Activated CD4-positive, alpha-beta T cell treated with anti-CD3 and anti-CD28 coated beads, Interleukin-2, amount 50 U/mL, for 1 hour (primary cell): ENCODE measurements around the gene NHLH1.
"Not testable (repeated sequence)": the region's sequence is repeated elsewhere in the genome, so short reads cannot be mapped to it uniquely, and the experiment has no call there.

Source experiments
- DNase-seq: peaks from one replicate; pipeline ENCODE4 v3.0.0-alpha.2; 2020

NHLH1 gene

DNA sequence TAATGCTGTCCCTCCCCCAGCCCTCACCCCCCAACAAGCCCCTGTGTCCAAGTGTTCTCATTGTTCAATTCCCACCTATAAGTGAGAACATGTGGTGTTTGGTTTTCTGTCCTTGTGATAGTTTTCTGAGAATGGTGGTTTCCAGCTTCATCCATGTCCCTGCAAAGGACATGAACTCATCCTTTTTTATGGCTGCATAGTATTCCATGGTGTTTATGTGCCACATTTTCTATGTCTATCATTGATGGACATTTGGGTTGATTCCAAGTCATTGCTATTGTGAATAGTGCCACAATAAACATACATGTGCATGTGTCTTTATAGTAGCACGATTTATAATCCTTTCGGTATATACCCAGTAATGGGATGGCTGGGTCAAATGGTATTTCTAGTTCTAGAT, 17.9 kb downstream of the NHLH1 start:
- not testable (repeated sequence) for DNase-seq

DNA sequence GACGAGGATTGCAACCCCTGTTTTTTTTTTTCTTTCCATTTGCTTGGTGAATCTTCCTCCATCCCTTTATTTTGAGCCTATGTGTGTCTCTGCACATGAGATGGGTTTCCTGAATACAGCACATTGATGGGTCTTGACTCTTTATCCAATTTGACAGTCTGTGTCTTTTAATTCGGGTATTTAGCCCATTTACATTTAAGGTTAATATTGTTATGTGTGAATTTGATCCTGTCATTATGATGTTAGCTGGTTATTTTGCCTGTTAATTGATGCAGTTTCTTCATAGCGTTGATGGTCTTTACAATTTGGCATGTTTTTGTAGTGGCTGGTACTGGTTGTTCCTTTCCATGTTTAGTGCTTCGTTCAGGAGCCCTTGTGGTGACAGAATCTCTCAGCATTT, 21.5 kb downstream of the NHLH1 start:
- DNase-seq, result not testable (repeated sequence)

DNA sequence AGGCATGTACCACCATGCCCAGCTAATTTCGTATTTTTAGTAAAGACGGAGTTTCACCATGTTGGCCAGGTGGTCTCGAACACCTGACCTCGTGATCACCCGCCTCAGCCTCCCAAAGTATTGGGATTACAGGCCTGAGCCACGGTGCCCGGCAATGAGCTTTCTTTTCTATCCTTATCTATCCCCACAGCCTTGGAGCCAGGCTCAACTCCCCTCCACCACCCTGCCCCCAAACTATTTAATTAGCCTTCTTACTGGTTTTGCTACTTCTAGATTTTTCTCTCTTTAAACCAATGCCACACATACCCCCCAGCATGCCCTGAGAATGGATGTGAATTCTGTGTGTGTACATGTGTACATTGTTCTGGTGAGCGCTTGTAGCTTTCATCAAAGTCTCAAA, 27.8 kb downstream of the NHLH1 start:
- DNase-seq, result no peak

DNA sequence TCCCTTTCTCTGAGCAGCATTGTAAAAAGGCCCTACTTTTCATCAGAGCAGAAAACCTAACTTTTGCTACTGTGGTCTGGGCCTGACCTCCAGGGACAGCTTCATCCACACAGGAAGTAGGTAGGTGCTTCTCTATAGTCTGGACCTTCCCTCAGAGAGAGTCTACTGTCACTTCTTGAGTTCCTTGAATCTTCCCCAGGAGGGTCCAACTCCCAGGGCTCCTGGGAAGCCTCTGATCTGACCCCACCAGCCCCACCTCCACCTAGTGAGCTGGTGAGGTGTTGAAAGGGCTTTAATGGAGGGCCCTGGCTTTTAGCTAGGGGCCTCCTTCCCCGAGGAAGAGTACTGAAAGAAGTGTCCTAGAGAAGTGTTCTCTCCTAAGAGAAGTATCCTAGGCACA, 30.8 kb downstream of the NHLH1 start:
- no peak for DNase-seq

DNA sequence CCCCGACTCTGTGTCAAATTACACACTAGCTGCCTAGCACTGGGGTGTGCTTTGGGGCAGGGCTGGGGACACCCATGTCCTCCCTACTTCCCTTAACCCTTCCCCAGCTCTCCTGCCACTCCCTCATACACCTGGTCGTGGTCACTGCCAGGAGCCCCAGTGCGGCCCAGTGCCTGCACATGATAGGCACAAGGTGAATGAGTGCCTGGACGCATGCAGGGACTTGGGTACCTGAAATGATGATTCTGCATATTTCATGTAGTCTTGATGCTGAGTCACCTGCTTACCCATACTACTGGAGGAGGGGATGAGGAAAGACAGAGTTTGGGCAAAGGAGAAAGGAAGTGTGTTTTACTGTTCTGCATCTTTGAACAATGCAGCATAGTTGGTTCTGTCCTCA, 32.0 kb downstream of the NHLH1 start:
- DNase-seq, result no peak

DNA sequence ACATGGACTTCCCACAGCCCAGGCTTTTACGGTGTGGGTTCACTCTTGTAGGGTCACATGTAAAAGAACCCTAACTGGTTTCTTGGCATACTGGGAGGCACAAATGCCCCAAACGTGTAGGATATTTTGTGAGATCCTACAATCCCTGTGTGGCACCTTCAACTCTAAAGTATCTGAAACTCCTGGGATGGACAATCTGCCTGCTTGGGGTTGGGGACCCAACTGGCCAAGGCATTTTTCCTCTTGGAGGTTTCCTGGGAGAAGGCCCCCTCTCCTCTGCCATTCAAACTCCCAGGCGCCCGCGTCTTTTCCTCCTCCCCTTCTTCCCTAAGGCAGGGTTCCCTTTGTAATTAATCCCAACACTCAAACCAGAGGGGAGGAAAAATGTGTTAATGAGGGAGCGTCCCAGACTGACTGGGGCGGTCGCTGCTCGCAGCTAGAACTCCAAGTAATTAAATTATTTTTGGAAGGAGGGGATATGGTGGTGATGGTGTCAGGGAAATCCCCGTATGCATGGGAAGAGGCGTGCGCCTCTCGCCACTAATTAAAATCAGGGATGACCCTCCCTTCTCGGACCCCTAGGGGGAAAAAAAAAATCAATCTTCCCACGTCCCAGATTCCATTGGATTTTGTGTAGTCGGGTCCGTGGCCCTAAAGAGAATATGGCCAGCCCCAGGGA, 32.8 kb downstream of the NHLH1 start:
- no peak for DNase-seq

DNA sequence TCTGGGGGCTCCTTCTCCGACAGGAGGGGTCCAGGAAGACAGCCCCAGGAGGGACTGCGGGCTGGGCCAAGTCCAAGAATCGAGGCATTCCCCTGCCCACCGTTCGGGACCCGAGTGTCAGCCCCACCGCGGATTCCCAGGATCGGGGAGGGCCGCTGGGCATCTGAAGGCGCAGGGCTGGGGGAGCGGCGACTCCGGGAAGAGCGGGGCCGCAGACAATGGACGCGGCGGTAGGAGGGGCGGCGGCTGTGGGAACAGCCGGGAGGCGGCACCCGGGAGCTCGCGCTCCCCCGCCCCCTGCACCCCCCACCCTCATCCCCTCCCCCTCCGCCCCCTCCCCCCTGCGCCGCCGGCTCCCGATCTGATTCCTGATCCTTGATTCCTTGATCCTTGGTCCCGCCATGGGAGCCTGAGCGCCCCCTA, 33.4 kb downstream of the NHLH1 start, which contains the start of gene VANGL2:
Gene VANGL2 (plus strand): TSS at position 342 of the 423 bp plus-strand sequence. CDS start 15,274 bp downstream, outside the sequence.
- DNase-seq, result peak; percentile 34

DNA sequence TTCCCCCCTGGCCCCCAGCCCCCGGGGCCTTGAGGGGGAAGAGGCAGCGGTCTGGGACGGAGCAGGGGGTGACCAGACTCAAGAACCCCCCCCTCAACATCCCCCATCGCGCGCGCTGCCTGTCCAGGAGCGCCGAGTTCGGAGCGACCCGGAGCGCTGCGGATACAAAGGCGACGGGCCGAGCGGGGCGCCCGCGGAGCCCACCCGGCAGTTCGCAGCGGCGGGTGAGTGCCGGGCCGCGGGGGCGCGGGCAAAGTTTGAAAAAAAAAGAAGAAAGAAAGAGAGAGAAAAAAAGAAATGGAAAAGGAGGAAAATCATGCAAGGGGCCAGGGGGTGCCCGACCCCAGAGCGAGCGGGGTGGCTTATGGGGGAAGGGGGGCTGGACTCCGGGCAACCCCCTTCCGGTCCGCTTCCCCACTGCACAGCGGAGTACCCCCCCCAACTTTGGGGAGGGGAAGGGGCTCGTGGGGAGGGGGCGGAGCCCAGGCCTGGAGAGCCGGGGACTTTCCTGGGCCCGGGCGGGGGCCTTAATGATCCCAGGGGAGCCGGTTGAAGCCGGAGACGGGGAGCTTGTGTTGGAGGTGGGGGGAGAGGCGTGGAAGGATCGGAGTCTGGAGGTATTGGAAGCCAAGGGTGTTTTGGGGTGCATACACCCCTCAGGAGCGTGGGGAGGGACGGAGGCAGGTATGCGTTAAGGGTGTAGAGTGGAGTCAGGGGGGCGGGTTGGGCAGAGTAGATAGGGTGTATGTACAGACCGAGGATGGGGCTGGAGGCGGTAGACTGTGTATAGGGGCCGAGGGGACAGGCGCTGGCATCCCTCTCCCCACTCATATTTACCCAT, 34.0 kb downstream of the NHLH1 start:
- DNase-seq, result no peak

DNA sequence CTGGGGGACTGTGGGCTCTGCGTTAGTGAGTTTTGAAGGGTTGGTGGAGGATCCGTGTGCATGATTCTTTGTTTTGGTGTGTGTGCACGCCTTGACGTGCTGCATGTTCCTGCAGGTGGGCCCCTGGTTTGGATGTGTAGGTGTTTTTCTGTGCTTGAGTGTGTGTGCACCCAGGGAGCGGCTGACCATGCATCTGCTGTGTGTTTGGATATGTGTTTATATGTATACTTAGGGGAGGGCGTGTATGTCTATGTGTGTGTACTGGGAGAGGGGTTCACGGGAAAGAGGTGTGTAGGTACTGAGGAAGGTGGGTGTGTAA, 34.6 kb downstream of the NHLH1 start:
- DNase-seq, result no peak

DNA sequence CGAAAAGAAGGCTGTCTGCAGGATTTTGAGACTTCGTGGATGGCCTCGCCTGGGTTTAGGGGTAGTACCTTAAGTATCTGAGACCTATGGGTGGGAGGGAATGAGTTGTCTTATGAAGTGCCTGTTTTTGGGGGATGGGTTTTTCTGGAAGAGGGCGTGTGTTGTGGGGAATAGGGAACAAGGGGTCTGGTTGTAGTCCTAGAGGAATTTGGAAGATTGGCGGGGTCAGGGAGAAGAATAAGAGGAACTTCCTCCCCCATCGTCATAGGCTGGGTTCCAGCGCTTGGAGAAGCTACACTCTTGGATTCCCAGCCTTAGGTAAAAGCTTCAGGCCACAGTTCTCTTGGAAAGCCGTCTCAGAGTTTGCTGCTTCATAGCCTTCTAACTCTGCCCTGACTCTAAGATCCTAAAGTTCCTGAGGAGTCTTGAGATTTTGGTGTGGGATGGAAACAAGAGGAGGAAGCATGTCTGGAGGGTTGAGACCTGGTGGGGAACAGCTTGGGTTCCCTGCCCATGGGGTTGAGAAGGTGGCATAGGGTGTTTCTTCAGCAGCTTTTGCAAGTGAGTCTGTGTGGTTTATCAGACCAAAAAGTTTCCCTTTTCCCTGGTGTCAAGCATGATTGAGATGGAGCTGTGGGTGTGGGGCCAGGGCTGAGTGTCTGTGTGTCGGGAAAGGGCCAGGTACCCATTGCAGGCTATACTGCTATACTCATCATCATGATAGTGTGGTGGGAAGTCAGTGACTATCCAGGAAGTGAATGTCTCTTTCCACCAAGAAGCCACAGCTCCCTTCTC, 35.3 kb downstream of the NHLH1 start:
- DNase-seq, result no peak

DNA sequence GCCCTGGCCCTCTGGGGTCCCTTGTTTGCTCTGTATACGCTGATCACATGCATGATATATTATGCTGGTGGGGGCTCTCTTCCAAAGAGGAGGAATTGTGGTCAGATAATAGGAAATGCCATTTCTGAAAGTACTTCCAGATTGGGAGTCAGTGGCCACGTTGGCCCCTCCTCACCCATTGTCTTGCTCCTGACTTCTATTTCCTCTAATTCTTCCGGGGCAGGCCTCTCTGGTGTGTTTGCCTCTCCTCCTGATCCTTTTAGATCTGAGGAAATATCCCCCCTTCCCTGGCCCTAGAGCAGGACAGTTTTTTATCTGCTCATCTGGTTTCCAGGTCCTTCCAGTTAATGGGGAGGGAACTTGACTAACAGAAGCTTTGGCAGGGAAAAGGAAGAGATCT, 36.4 kb downstream of the NHLH1 start:
- no peak for DNase-seq

DNA sequence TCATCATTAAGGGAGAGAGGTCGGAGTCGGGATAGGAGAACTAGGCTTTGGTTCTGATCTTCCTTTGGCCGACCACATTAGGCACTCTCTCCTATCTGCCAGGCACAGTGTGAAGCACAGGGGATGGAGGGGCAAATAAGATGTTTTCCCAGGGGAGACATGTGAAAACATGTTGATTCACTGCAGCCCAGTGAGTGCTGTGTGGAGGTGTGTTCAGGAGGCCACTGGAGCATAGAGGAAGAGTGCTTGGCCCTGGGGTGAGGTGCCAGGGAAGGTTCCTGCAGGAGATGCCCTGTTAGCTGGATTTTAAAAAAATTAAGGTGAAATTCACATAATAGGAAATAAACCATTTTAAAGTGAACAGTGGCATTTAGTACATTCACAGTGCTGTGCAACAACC, 37.2 kb downstream of the NHLH1 start:
- no peak for DNase-seq

DNA sequence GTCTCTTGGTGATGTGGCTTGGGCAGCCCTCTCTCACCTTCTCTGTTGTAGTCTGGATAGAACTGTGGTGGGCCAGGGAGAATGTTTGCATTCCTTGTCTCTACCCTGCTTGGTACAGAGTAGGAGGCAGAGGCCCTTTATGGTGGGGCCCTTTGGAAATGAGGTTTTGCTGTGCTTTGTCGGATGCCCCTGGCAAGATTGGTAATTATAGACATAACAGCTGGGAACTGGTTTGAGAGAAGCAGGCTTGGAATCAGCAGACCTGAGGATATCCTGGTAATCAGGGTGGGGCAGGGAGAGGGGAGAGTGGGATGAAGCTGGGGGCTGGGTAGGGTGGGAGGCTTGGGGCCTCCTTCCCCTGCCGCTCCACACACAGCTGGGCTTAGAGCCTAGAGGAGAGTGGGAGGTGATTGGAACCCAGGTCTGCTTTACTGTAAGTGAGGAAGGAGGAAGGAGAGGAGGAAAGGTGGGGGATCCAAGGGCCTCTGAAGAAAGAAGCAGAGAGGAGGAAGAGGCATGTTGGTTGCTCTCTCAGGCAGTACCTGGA, 38.5 kb downstream of the NHLH1 start:
- no peak for DNase-seq

DNA sequence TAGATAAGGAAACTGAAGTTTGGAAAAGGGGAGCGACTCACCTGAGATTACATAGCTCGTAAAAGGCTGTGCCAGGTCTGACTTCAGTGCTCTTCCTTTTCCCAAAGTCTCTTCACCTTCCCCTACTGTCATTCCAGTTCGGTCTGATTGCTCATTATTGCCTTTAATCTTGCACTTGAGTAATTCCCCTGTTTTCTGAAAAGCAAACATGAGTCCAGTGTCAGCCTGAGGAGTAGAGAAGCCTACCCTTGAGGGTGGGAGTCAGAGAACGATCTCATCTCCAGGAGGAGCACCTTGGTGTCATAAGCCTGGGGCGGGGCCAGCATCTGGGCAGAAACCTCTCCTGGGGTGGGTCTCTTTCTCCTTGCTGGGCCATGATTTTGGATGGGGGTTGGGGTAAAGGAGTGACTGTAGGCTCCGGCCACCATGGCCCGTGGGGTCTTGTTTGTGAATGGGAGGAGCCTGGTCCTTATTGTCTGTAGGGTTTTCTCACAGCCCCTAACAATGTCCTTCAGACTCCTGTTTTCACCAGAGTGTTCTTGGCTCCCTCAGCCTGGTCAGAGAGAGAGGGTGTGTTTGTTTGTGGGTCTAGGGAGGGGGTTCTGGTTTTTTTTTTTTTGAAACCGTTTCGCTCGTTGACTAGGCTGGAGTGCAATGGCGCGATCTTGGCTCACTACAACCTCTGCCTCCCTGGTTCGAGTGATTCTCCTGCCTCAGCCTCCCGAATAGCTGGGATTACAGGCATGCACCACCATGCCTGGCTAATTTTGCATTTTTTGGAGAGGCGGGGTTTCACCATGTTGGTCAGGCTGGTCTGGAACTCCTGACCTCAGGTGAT, 39.5 kb downstream of the NHLH1 start:
- no peak for DNase-seq

DNA sequence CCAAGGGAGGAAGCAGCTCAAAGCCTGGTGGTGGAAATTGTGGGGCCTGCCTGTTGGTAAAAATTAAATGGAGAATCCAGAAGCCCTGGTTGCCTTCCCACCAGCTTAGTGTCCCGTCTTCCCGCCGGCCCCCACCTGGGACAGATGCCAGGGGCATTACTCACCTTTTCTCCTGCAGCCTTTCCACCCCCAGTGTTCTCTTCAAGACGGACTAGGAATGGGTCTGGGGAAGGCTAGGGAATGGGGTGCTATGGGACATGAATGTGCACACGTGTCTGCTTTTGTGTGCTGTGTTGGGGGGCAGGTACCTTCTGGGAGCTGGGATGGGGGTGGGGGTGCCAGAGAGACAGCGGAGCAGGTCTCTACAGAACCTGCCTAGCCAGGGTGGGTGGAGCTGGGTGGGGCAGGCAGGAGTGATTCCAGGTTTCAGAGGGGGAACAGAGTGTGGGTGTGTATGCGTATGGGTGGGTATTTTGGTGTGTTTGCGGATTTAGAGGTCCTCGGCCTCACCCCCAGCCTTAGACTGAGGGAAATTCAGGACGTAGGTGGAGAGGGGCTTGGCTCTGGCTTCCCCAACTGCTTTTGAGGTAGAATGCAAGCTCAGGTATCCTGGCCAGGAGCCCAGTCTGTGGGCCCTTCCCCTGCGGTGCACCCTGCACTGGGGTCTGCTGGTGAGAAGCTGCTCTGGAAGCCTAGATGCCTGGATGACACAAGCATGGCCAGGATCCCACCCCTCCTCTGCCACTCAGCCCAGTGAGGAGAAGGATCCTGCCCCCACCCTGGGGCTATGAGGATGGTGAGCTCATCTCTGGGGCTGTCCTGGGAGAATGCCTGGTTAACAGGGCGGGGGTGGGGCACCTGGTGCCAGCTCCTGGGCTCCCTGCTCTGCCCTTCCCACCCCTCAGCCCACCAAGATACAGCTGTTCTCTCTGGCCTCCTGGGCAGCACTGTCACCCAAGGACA, 41.2 kb downstream of the NHLH1 start:
- no peak for DNase-seq

DNA sequence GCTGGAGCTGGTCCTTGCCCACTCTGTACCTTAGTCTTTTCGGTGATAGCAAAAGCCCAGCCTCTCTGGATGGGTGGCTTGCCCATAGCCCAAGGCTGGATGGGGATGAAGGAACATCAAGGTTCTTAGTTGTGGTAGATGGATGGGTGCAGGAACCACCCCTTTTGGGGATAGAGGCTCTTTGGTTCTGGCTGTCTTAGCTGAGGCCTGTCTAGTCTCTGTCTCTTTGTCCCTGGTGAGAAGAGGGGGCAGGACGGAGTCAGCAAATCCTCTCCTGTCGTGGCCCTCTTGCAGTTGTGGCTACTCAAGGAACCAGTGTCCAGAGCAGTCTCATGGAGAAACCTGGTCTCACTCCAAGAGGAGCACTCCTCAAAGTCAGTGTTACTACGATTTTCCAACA, 42.0 kb downstream of the NHLH1 start:
- no peak for DNase-seq

DNA sequence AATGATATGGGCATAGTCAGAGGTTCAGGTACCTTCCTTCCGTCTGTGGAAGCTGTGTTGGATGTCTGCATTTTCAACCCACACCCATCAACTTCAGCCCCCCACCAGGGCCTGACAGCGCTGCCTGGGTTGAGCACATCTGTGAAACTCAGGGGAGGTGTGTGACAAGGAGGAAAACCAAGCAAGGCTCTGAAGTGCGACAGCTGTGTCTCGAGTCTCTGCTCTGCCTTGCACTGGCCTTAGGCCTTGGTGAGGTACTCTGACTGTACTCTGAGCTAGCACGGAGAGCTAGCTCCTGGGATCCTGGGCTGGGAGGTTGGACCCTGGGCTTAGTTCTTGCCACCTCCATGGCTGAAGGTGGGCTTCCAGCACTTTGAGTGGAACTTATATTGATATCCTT, 42.6 kb downstream of the NHLH1 start:
- no peak for DNase-seq

DNA sequence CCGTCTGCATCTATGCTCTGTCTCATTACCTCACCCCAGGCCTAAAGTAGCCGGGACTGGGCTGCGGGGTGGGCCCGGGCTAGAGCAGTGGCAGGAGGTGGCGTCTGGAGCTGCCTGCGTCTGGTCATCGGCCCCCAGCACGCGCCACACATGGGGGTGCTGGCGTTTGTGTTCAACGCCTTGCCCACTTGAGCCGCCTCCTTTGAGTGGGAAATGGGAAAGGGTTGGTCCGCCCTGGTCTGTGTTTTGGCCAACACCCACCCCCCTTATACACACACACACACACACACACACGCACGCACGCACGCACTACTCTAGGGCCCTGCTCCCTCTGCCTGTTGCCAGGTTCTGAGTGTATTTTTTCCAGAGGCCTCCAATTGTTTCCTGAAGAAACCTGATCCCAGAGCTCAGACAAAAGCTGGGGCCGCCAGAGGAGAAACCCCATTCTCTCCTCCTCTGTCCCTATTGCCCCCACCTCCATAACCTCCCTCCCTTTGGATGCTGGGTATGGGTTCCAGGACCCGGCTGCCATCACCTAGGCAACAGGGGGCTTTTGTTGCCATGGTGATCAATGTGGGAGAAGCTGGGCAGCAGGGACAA, 43.6 kb downstream of the NHLH1 start:
- DNase-seq, result no peak

DNA sequence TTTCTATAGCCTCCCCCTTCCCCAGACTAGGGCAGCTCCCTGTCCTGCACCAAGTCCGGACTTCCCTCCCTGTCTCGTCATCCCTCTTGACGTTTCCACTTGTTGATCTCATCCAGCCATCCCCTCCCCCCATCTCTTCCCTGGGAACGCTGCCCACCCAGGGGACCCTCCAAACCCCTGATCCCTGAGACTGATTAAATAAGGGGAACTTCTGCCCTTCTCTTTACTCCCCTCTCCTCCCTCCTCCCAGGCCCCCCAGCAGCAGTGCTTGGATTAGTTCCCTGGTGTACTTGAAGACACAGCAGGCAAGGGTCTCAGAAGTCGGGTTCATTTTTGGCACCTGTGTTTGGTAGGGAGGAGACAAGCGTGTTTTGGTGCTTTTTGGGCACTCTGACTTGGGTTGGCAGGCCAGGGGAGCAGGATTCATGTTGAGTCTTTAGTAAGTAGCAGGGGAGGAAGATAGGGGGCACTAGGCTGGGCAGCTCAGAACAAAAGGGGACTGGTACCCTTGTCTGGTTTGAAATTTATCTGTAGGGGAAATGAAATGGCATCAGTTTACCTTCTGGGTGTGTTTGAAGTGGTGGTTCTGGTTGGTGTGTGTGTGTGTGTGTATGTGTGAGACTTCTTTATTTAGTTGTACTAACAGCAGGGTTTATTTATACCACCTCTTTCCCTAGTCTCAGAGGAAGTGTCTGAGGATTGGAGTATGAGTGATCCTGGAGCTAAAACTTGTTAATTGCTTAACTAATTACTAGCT, 44.6 kb downstream of the NHLH1 start:
- DNase-seq, result no peak

DNA sequence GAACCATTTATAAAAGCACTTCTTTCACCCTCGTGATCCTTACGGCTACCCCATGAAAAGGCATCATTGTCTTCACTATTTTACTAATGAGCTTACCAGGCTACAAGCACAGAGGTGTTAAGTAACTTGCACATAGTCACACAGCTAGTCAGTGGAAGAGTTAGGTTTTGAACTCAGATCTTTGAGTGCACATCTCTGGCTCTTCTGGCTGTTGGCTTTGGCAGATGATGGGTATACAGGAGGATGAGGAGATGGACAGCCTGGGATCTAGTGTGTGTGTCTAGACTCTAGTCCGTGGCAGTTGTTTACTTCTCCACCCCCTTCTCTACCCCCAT, 45.1 kb downstream of the NHLH1 start:
- DNase-seq, result no peak
